Muscle of leg (tissue), 11 donors: ENCODE results near the gene MPHOSPH8. TPM values are rescaled to one million over a fixed set of nuclear protein-coding genes. Genes with fewer than 3 reads are reported as not detected.

ENCODE experiments used
- DNase-seq: peaks from one replicate; pipeline ENCODE4 v3.0.0; 2013
- H3K27ac ChIP-seq: one replicate; pipeline ENCODE4 v1.5.1; 2013; ENCODE audit warnings: mild to moderate bottlenecking, low read length, control low read depth
- H3K27me3 ChIP-seq: one replicate; pipeline ENCODE4 v1.6.1; 2013; ENCODE audit warnings: low read length; ENCODE audit not compliant: control insufficient read depth, insufficient read depth
- H3K36me3 ChIP-seq: one replicate; pipeline ENCODE4 v1.6.1; 2013; ENCODE audit warnings: low read length; ENCODE audit not compliant: control insufficient read depth, insufficient read depth
- H3K4me1 ChIP-seq: one replicate; pipeline ENCODE4 v1.6.1; 2013; ENCODE audit warnings: low read length; ENCODE audit not compliant: control insufficient read depth, insufficient read depth
- H3K4me3 ChIP-seq: one replicate; pipeline ENCODE4 v1.5.1; 2013; ENCODE audit warnings: low read length, control low read depth
- H3K9me3 ChIP-seq: replicated peaks from 2 replicates; pipeline ENCODE4 v1.6.1; 2013; ENCODE audit warnings: low read depth, low read length; ENCODE audit not compliant: control insufficient read depth
- WGBS: methylation state at CpG from one replicate; pipeline ENCODE4 v1.1.5; 2013; ENCODE audit warnings: missing lambda C conversion rate; ENCODE audit not compliant: insufficient coverage; 5-methylcytosine and 5-hydroxymethylcytosine counted together
- polyA plus RNA-seq, 8 donors: library from polyadenylated mRNA; unstranded; fragments of 120-200 nt; gene quantifications; one replicate each; pipeline versions ENCODE4 v1.2.1 to v1.2.3, GENCODE V29; 2013; ENCODE audit warnings: inconsistent platforms in 1 of 8, low replicate concordance in 1 of 8; ENCODE audit not compliant: insufficient read length in 8 of 8, insufficient read depth in 1 of 8
- total RNA-seq: library from RNA; stranded (reverse); fragments of 120-200 nt; gene quantifications from one replicate; pipeline ENCODE4 v1.2.4, GENCODE V29; 2013

Gene MPHOSPH8
- total and polyA plus RNA-seq, 9 donors = 16.3 to 40.9 (median 32.1) TPM

DNA sequence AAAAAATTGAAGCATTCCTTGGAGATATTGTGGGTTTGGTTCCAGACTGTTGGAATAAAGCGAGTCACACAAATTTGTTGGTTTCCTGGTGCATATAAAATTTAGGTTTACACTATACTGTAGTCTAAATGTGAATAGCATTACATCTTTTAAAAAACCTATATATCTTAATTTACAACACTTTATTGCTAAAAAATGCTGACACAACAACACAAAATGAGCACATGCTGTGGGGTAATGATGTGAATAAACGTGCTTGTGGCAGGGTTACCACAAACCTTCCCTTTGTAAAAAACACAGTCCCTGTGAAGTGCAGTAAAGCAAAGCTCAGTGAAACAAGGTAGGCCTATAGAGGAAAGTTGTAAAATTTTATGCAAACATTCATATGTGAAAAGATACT, 27.7 kb downstream of the MPHOSPH8 start:
- H3K27me3 ChIP-seq = no peaks in the 10 kb centered on the region
- DNase-seq = no peak
- WGBS = no CpG with 5 or more reads among the region's 2 CpGs

DNA sequence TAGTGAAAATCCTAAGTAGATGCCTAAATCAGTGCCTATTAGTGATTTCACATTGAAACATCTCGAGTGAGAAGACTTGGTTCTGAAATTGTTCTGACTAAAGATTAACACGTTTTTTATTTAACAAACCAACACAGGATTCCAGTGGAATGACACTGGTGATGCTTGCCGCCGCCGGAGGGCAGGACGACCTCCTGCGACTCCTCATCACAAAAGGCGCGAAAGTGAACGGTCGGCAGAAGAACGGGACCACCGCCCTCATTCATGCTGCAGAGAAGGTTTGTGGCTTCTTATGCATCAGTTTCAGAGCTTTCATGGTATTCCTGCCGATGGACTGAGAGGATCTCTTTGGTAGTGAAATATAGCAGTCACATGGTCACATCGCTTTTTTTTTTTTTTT, 28.1 kb downstream of the MPHOSPH8 start:
- Histone ChIP-seq H3K27me3 (no peaks in the 10 kb centered on the region), H3K9me3 (no peaks in the 10 kb centered on the region), H3K4me3 (no peak overlapping the region), H3K27ac (no peak overlapping the region), H3K4me1 (no peaks in the 10 kb centered on the region), H3K36me3 (peaks cover 57% of the 10 kb centered on the region)
- 92% methylated on average over 14 of the region's 15 CpGs for WGBS
- no peak for DNase-seq

More for the DNA sequence above, 27.7 kb downstream of the MPHOSPH8 start:
- H3K9me3 ChIP-seq = no peaks in the 10 kb centered on the region
- no peak overlapping the region for H3K27ac ChIP-seq
- H3K4me3 ChIP-seq = no peak overlapping the region
- no peaks in the 10 kb centered on the region for H3K4me1 ChIP-seq
- H3K36me3 ChIP-seq = peaks cover 53% of the 10 kb centered on the region

DNA sequence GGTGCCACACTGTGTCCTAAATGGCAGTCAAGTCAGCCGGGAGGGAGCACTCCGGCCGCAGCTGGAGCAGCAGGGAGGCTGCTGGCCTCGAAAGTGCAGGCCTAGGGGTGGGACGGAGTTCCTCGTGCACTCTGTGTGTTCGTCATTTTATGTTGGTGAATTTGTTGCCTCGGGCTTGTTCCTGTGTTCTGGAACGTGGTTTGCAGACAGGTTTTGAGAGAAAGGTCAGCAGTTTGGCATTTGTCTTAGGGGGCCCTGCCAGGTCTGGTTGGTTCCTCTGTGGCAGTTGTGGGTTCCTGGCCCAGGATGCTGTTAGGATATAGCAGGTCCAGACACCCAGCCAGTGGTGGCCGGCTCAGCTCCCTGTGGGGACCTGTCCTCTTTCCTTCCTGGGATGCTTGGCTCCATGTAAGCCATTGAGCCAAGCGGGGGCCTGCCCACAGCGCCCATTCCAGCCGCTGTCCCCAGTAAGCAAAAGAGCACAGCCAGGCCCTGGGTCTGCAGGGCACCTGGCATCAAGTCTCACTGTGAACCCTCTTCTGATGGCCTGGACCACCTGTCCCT, 30.0 kb downstream of the MPHOSPH8 start:
- Histone ChIP-seq H3K27ac (no peak overlapping the region), H3K4me1 (no peaks in the 10 kb centered on the region), H3K4me3 (no peak overlapping the region), H3K27me3 (no peaks in the 10 kb centered on the region), H3K9me3 (no peaks in the 10 kb centered on the region), H3K36me3 (peaks cover 67% of the 10 kb centered on the region)
- WGBS = 88% methylated on average over 13 of the region's 13 CpGs
- no peak for DNase-seq

DNA sequence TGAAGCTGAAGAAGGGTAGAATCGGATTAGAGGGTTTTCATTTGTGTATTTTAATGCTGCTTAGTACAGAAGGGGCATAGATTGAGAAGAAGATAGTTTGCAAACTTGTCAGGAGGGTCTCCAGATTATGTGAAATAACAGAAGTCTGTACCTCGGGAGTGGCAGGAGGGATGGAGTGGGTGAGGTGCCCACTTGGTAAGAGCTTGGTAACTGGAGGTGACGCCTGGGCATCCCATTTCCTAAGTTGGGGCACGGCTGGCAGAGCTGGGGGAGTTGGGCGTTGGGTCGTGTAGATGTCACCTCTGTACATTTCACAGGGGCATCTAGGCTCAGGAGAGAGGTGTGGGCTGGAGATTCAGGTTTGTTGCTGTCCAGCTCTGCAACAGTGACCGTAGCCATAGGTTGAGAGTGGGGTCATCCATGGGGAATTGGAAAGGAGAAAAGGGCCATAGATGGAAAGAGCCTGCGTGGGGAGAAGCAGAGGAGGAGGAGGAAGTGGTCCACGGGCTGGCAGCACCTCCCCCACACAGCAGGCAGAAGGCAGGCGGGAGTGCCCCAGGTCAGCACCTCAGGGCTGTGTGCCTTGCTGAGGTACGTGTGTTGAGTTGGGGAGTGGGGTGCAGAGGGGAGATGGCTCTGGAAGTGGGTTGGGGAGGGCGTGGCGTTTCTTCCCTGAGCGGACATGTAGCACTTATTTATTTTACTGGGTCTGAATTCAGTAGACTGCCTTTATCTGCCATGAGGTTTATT, 31.2 kb downstream of the MPHOSPH8 start:
- Histone ChIP-seq H3K36me3 (peaks cover 74% of the 10 kb centered on the region), H3K4me1 (no peaks in the 10 kb centered on the region), H3K27me3 (no peaks in the 10 kb centered on the region), H3K9me3 (no peaks in the 10 kb centered on the region), H3K4me3 (no peak overlapping the region), H3K27ac (no peak overlapping the region)
- DNase-seq = no peak
- 92% methylated on average over 10 of the region's 14 CpGs for WGBS

DNA sequence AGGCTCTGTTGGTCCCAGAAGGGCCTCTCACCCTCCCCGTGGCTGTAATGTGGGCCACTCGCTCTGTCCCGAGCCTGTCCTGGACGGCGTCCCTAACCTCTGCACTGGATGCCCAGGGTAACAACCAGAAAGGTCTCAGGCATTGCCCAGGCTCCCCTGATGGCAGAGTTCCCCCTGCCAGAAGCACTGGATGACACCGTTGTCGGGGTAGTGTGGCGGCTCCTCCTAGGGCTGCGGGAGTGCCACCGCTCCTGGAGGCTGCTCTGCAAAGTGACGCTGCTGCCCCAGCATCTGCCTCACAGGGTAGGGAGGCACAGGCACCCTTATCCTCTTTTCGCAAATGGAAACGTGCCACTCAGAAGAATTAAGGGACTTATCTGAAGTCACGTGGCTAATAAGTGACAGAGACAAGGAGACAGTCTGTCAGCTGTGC, 32.0 kb downstream of the MPHOSPH8 start:
- Histone ChIP-seq H3K4me3 (no peak overlapping the region), H3K4me1 (no peaks in the 10 kb centered on the region), H3K27ac (no peak overlapping the region), H3K9me3 (no peaks in the 10 kb centered on the region), H3K36me3 (peaks cover 79% of the 10 kb centered on the region), H3K27me3 (no peaks in the 10 kb centered on the region)
- DNase-seq = no peak
- WGBS = 88% methylated on average over 13 of the region's 14 CpGs

DNA sequence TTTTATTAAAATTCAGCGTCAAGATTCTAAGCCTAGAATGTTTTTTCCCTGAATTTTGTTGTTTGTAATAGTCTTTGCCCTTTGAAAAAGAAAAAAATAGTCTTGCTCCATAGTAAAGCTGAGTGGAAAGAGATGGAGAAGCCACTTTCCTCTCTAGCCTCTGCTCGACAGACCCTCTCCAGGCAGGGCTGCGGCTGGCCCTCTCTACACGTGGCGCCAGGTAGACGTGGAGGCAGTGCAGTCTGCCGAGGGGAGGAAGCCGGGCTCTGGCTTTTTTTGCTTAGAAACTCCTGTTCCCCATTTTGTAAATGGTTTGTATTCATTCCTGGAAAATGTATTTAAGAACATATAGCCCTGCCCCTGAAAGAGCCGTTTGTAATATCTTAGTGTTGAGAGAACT, 35.3 kb downstream of the MPHOSPH8 start:
- Histone ChIP-seq H3K27ac (no peak overlapping the region), H3K9me3 (no peaks in the 10 kb centered on the region), H3K4me1 (no peaks in the 10 kb centered on the region), H3K36me3 (peaks cover 75% of the 10 kb centered on the region), H3K27me3 (no peaks in the 10 kb centered on the region), H3K4me3 (no peak overlapping the region)
- 87% methylated on average over 3 of the region's 9 CpGs for WGBS
- DNase-seq = no peak

DNA sequence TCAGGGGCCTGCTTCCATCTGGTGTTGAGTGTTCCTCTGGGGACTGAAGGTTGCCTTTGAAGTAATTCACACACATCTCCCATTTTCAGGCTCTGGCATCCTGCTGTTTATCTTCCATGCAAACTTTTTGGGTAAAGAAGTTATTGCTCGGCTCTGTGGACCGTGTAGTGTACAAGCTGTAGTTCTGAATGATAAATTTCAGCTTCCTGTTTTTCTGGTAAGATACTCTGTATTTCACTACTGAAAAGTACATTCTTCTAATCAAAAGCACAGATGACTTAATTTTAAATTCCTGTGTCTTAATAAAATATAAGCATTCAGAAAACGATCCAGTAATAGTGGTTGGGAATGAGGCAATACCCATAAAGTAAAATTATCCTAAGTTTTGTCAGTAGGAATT, 36.7 kb downstream of the MPHOSPH8 start:
- no CpG with 5 or more reads among the region's 3 CpGs for WGBS

DNA sequence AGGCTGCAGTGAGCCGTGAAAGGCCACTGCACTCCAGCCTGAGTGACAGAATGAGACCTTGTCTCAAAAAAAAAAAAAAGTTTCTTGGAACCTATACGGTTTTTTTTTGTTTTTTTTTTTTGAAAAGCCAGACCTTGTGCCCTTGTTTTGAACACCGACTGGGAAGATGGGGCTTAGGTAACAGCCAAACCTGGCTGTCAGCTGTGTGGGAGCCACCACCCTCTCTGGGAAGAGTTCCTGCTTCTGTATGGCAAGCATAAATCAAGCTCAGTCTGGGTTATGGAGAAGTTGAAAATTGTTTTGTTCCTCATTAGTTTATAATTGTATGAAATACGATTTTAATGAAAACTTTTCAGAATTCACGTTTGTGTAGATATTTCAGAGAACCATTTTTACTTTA, 39.5 kb downstream of the MPHOSPH8 start:
- no peak overlapping the region for H3K4me3 ChIP-seq
- H3K36me3 ChIP-seq = peaks cover 65% of the 10 kb centered on the region
- H3K9me3 ChIP-seq = no peaks in the 10 kb centered on the region
- no peak overlapping the region for H3K27ac ChIP-seq
- WGBS = 88% methylated on average over 2 of the region's 5 CpGs
- H3K4me1 ChIP-seq = no peaks in the 10 kb centered on the region
- no peaks in the 10 kb centered on the region for H3K27me3 ChIP-seq
- DNase-seq = no peak

More for the DNA sequence above, 36.7 kb downstream of the MPHOSPH8 start:
- H3K9me3 ChIP-seq = no peaks in the 10 kb centered on the region
- no peaks in the 10 kb centered on the region for H3K4me1 ChIP-seq
- no peak overlapping the region for H3K4me3 ChIP-seq
- no peaks in the 10 kb centered on the region for H3K27me3 ChIP-seq
- DNase-seq = no peak
- peaks cover 77% of the 10 kb centered on the region for H3K36me3 ChIP-seq
- H3K27ac ChIP-seq = no peak overlapping the region

DNA sequence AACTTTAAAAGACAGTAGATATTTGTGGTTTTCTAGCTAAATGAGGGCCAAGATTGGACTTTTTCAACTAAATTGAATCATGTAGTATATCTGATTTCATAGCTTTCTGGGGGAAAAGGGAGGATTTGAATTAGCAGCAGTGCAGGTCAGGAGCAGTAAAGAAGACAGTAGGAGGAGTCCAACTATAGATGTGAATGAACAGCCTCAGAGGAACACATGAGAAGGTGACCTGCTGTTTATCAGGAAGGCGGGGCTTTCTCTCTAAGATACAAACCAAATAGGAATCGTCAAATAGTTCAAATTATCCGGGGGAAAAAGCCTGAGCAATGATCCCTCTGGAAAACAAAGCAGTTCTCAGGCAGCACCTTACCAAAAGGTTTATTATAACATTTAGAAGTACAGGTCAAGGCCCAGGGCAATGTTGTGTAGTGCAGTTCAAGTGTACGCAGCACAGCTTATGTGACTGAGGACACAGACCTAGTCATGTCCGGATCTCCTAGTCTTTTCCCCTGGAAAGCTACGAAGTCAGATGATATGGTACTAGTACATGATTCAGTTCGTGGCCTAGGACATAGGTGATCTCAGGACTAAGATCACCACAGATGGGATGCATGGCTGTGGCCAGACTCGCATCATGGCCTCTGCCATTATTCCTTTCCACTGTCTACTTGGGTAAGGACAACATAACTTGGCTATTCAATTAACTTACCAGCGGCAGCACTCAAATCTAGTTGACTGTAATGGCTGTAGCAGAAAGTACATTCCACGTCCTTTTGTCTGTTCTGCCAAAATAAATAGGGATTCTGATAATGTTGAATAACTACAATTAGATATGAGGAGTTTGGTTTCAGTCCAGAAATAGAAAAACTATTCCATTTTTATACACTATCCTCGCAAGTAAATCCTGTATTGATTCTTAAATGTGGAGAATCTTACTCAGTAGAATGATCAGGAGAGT, 40.3 kb downstream of the MPHOSPH8 start:
- no peaks in the 10 kb centered on the region for H3K4me1 ChIP-seq
- no peaks in the 10 kb centered on the region for H3K9me3 ChIP-seq
- peaks cover 58% of the 10 kb centered on the region for H3K36me3 ChIP-seq
- H3K27me3 ChIP-seq = no peaks in the 10 kb centered on the region
- H3K27ac ChIP-seq = no peak overlapping the region
- WGBS = 93% methylated on average over 3 of the region's 11 CpGs
- DNase-seq = no peak
- H3K4me3 ChIP-seq = no peak overlapping the region

DNA sequence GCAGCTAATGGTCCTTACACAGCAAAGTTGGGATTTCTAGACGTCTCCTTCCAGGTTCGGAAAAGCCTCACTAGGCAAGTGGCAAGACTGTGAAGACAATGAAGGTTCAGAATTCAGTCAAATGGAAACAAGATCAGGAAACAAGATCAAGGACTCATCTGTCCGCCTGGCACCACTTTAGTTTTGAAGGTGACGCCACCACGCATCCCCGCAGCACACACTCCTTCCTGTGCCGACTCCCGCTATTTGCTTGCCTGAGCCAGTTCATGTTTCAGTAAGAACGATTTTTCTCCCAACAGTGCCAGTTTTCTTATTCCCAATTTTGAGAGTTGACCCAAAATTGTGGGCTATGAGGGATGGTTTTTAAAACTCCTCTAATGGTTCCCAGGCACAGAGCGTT, 41.4 kb downstream of the MPHOSPH8 start:
- WGBS = 87% methylated on average over 6 of the region's 10 CpGs
- Histone ChIP-seq H3K36me3 (peaks cover 46% of the 10 kb centered on the region), H3K27me3 (no peaks in the 10 kb centered on the region), H3K4me1 (no peaks in the 10 kb centered on the region), H3K27ac (no peak overlapping the region), H3K9me3 (no peaks in the 10 kb centered on the region), H3K4me3 (no peak overlapping the region)
- DNase-seq = no peak
